Stimulated activated CD8-positive, alpha-beta memory T cell treated with anti-CD3 and anti-CD28 coated beads, Interleukin-7, amount 100 ng/mL, for 24 hours (primary cell): ENCODE results near the gene MZB1.
"Not testable (repeated sequence)": the region's sequence is repeated elsewhere in the genome, so short reads cannot be mapped to it uniquely, and the experiment has no call there.

Experiments
- DNase-seq: peaks from one replicate; pipeline ENCODE4 v3.0.0-alpha.2; 2020; ENCODE audit warnings: low read depth

Gene MZB1

GRCh38 chr5:139391570-139392323 is 2.0 kb upstream of the MZB1 start:
- DNase-seq, result no peak

DNA sequence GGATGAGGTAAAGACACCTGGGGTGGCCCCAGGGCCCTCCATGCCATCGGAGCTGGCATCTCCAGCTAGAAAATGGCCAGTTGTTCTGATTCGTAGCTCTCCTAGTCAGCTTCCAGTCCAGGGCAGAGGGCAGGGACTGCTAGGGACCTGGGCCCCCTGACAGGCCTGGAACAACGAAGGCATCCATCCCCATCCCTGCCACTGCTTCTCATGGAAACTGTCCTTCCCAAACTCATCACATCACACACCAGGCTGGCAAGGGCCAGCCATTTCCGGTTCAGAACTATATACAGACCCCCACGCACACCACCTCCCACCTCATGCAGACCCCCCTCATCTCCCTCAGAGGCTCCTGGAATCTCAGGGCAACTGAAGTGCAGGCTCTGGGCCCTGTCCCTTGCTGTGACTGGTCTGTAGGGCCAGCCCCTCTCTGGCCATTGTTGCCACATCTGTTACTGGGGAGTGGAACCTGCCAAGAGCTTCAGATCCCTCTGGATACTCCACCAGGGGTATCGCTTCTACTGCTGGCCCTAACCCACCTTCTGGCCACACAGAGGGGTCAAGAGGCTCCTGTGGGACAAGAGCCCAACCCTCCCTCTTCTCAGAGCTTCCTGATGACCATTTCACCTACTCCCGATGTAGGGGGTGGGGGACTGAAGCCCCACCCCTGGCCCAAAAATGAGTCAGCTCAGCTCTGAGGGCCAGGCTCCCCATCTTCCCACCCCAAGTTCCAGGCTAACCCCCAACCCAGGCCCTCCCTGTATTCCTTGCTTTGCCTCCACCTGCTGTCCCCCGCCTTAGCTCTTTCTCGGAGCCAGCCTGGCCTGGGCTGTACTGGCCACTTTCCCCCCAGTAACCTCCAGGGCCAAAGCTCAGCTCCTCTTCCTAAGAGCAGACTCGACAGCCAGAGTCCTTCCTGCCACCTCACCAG is 1.2 kb upstream of the MZB1 start:
- DNase-seq, result no peak

DNA sequence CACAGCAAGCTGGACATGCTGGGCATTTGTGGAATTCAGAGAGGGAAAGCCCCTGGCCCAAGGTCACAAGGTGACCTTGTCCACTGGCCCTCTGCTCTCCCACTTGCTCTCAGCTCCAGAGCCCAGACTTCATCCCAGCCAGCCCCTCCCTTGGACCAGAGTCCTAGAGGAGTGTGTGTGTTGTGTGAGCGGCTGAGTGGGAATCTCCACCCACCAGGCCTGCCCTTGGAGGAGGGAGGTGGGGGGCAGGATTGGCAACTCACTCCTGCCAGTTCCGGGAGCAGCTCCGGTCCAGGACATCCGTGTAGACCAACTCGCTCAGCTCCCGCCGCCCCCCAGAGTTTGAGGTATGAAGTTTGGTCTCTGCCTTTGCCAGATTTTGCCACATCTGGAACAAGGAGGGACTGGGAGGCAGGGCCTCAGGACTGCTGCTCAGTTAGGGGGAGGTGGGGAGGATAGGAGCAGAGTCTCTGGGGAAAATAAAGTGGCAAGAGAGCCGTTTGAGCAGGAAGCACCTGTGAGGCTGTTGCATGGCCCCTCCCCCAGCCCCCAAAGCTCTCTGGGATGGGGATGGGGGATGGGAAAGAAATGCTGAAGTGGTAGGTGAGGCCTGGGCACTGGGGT is 1.4 kb downstream of the MZB1 start:
- no peak for DNase-seq

GRCh38 chr5:139387611-139388197 is 2.0 kb downstream of the MZB1 start:
- no peak for DNase-seq

DNA sequence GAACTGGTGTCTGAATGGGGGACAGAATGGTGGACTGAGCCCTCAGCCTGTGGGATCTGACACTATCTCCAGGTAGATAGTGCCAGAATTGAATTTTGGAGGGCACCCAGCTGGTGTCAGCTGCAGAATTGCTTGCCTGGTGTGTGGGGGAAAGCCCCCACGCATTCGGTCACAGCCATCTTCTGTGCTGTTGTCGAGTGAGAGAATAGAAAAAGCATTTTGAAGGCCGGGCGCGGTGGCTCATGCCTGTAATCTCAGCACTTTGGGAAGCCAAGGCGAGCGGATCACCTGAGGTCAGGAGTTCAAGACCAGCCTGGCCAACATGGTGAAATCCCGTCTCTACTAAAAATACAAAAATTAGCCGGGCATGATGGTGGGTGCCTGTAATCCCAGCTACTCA is 2.8 kb downstream of the MZB1 start:
- DNase-seq, result not testable (repeated sequence)

- DNase-seq, result no peak
These were observed 3.7 kb downstream of the MZB1 start for GRCh38 chr5:139386050-139386438.

- DNase-seq, result no peak
These were observed 4.4 kb downstream of the MZB1 start for GRCh38 chr5:139385061-139386049.

DNA sequence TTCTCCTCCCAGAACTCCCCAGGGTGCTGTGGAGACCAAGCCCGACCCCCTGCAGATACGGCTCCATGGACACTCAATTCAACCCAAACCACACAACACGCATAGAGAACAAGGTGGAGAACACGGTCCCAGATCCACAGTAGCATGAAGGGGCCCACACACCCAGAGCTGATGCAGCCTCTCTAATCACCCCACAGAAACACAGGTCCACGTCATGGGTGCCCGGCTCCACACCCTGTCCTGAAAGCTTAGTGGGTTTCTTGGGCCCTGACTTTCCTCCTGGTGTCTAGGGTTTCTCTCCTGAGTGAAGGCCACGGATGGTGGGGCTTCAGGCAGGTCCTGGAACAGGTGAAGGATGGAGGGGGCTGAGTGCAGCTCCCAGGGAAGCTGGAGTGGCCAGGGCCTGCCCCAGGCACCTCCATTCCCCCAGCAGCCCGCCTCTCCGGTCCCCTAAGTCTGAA is 5.1 kb downstream of the MZB1 start:
- DNase-seq, result no peak

DNA sequence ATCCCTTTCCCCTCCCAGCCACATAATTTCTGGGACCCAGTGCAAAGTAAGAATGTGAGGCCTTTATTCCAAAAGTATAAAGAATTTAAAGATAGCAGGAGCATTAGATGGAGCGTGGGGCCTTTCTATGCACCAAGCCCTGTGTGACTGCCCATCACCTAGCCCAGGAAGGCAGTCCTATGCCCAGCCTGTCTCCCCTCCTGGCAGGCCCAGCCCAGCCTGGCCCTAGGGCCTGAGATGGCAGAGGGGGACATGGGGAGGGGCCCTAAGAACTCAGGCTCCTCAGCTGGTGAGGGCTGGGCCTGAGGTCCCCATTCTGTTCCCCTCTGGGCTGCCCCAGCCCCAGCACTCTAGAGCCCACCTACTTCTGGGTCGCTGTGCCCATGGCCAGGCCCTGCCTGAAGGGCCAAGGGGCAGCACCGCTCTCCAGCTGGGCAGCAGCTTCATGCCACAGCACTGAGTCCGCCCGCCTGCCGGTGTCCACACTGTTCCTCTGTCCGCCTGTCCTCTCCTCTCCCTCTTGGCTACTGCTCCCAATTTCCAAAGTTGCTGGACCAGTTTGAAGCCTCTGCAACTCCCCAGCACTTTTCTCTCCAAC is 5.6 kb downstream of the MZB1 start:
- DNase-seq, result no peak

GRCh38 chr5:139383275-139383992 is 6.3 kb downstream of the MZB1 start, which contains the start of gene SLC23A1:
TSS of gene SLC23A1 (minus strand) at chr5:139383297. CDS start at chr5:139383253, 44 bp downstream.
- no peak for DNase-seq

- DNase-seq, result no peak
These were observed 6.9 kb downstream of the MZB1 start for GRCh38 chr5:139382807-139383206.

DNA sequence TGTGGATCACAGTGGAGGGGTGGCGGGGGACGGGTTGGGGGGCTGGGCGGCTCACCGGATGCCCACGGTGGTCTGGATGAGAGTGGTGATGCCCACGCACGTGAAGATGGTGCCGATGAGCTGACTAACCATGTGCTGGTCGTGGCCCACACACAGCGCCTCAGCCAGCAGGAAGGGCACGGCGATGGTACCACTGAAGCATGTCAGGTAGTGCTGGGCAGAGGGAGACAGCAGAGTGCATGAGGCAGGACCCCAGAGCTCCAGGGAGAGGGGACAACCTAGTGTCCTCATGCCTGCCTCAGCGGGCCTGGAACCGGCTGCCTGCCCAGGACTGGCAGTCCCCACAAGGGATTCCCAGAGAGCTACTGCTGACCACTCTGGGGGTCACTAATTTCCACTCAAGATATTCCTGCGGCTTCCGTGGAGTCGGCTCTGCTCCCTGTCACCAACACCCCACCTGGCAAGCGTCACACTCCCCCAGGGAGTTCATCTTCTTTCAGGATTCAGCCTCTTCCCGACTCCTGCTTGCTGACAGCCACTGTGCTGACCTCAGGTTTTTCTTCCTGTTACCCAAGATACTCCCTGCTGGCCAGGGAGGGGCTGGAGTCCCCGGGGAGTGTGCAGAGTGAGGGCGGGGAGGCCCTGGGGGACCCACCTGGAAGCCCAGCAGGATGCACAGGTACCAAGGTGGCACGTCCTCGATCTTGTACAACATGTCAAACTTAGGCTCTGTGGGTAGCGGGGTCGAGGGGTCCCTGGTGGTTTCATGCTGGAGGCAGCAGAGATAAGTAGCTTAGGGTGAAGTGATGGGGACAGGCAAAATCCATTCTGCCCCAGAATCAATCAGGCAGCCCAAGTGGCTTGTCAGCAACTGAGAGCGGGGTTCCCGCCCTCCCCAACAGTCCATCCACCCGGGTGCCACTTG is 7.6 kb downstream of the MZB1 start:
- DNase-seq, result no peak

GRCh38 chr5:139379626-139380449 is 9.9 kb downstream of the MZB1 start:
- DNase-seq, result no peak

DNA sequence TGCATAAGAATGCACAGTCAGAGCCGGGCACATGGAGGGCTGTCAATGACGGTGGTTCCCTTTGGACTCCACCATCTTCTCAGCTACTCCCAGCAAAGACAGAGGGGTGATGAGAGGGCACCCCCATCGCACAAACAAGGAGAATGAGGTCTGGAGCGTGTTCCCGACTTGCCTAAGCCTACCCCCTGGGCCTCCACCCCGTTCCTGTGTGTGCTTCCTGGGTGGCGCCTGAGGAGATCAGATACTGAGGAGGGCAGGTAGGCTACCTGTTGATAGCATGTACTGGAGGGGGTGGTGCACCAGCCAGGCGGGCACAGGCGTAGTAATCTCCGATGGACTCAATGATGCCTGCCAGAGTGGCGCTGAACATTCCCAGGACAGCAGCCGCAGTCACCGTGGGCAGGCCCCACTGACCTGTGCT is 10.8 kb downstream of the MZB1 start:
- DNase-seq, result no peak

DNA sequence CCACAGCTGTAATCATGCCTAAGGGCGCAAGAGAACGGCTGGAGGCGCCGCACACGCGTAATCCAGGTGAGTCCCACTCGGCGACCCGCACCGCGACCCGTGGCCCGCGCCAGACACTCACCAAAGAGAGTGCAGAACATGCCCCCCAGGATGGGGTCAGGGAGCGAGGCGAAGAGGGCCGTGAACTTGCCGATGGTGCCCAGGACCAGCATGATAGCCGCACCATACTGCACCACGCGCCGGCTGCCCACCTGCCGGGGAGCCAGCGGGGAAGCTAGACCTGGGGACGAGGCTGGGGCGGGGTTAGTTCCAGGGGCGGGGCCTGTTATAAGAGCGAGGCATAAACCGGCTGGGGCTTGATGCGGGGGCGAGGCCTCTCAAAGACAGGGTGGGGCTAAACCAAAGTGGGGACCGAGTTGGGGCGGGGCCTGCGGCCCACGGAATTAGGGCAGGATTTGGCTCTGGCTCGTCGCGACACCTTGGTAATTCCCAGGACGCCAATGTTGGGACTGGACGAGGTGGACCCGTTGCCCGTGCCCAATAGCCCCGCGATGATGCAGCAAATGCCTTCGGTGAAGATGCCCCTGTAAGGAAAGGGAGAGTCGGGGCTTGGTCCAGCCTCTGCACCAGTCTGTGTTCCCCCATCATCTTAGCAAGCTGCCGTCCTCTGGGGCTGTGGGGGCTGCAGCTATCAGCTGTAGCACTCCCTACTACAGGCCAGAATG is 11.4 kb downstream of the MZB1 start:
- DNase-seq, result no peak

- no peak for DNase-seq
These were observed 12.5 kb downstream of the MZB1 start for GRCh38 chr5:139377226-139377625.

DNA sequence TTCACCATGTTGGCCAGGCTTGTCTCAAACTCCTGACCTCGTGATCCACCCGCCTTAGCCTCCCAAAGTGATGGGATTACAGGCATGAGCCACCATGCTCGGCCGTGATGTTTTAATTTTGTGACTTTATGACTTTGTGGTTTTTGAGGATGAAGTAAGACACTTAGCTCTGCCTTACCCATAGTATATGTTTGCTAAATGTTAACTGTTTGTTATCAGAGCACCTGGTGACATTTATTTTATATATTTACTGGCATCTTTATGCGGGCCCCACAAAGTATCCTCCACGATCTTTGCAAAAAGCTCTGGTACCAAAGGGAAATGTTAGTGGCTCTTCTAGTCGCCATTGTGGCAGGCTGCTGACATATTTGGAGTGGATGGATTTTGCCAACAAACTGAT is 13.3 kb downstream of the MZB1 start:
- DNase-seq, result no peak
